GM20000 (cell line): Measurements from ENCODE around the gene EGFR.

Source experiments
- DNase-seq: peaks from one replicate; pipeline ENCODE4 v3.0.0; 2012; ENCODE audit warnings: low spot score
- CTCF ChIP-seq: IDR thresholded peaks from 2 replicates; pipeline ENCODE4 v1.5.1; 2012; ENCODE audit warnings: mild to moderate bottlenecking, control low read depth; ENCODE audit errors: extremely low read depth, missing control alignments

Gene EGFR

GRCh38 chr7:55246171-55246570, 227.4 kb downstream of the EGFR start:
- no peak for DNase-seq
- TF ChIP-seq CTCF, result no peak

- TF ChIP-seq CTCF, result no peak
- DNase-seq, result no peak
These were observed 228.6 kb downstream of the EGFR start for GRCh38 chr7:55247428-55247827.

GRCh38 chr7:55248526-55248925, 229.7 kb downstream of the EGFR start:
- no peak for DNase-seq
- no peak for TF ChIP-seq CTCF

- no peak for DNase-seq
- TF ChIP-seq CTCF, result no peak
These were observed 230.5 kb downstream of the EGFR start for GRCh38 chr7:55249332-55249731.

- no peak for TF ChIP-seq CTCF
- no peak for DNase-seq
These were observed 231.5 kb downstream of the EGFR start for GRCh38 chr7:55250313-55250712.

- no peak for DNase-seq
- no peak for TF ChIP-seq CTCF
These were observed 232.5 kb downstream of the EGFR start for GRCh38 chr7:55251313-55251712.

- DNase-seq, result no peak
- TF ChIP-seq CTCF, result no peak
These were observed 233.1 kb downstream of the EGFR start for GRCh38 chr7:55251911-55252310.

GRCh38 chr7:55252386-55252785, 233.6 kb downstream of the EGFR start:
- no peak for TF ChIP-seq CTCF
- DNase-seq, result no peak
